C4-2B (cell line): ENCODE measurements around the gene NPB.

Experiments
- CTCF ChIP-seq: fragments of 450-650 bp; conservative IDR thresholded peaks from 2 replicates; pipeline ENCODE4 v1.5.1; 2017; ENCODE audit warnings: mild to moderate bottlenecking
- ZFX ChIP-seq: fragments of 450-650 bp; IDR thresholded peaks from 2 replicates; pipeline ENCODE4 v1.6.1; 2017

GRCh38 chr17:81918832-81919545, 17.0 kb downstream of the NPB start:
- no peak for TF ChIP-seq CTCF
- no peak for TF ChIP-seq ZFX
